ENCODE data around the gene PTPRH.

DNA sequence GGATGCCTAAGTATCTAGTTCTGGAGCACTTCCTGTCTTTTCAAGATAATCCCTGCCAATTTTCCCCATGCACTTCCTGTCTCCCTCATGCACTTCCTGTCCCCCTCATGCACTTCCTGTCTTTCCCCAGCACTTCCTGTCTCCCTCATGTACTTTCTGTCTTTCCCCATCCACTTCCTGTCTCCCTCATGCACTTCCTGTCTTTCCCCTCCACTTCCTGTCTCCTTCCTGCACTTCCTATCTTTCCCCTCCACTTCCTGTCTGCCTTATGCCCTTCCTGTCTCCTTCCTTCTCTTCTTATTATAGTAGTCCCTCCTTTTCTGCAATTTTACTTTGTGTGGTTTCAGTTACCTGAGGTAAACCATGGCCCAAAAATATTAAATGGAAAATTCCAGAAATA, 57.3 kb downstream of the PTPRH start:
- TF ChIP-seq, protein P1, sequence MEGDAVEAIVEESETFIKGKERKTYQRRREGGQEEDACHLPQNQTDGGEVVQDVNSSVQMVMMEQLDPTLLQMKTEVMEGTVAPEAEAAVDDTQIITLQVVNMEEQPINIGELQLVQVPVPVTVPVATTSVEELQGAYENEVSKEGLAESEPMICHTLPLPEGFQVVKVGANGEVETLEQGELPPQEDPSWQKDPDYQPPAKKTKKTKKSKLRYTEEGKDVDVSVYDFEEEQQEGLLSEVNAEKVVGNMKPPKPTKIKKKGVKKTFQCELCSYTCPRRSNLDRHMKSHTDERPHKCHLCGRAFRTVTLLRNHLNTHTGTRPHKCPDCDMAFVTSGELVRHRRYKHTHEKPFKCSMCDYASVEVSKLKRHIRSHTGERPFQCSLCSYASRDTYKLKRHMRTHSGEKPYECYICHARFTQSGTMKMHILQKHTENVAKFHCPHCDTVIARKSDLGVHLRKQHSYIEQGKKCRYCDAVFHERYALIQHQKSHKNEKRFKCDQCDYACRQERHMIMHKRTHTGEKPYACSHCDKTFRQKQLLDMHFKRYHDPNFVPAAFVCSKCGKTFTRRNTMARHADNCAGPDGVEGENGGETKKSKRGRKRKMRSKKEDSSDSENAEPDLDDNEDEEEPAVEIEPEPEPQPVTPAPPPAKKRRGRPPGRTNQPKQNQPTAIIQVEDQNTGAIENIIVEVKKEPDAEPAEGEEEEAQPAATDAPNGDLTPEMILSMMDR (IDR thresholded peaks at IDR 0.05; ENCODE audit: insufficient read depth, low read depth, low read length) = no peak
- TF ChIP-seq EZH2 (IDR thresholded peaks at IDR 0.05; ENCODE audit: insufficient read depth, low read length) = no peak

Data from astrocyte (in vitro differentiated cells and primary cell).